KG1 (cell line): ENCODE results near the gene NRROS.
"Not testable (repeated sequence)": the region's sequence is repeated elsewhere in the genome, so short reads cannot be mapped to it uniquely, and the experiment has no call there.

Experiments
- DNase-seq: peaks from one replicate; lab custom pipeline; 2025; lab: John Stamatoyannopoulos, UW

NRROS gene

GRCh38 chr3:196639483-196640296 is at the start of gene NRROS:
Gene NRROS (plus strand): TSS chr3:196639694. CDS start chr3:196654540, 14,846 bp downstream.
- DNase-seq = peak; percentile 63

- DNase-seq = no peak
Measured at GRCh38 chr3:196590279-196590678, 49.2 kb upstream of the NRROS start.

DNA sequence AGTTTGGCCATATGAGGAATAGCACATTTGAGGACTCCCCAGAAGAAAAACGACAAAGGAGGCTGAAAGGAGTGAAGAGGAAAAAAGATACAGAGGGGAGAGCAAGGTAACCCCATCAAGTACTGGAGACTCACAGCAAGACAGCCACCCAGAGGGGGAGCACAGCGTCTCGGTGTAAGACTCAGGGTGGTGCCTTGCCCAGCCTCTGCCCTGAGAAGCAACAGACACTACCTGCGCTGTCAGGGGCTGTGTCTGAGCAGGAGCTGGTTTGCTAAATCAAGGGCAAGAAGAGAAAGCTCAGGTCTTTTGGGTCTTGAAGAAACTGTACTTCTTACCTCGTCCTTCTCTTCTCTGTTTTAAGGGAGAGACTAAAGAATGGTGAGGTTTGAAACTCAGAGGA is 43.1 kb upstream of the NRROS start:
- DNase-seq = no peak

- DNase-seq = peak; percentile 55
Measured at GRCh38 chr3:196597971-196598733, 41.3 kb upstream of the NRROS start.

DNA sequence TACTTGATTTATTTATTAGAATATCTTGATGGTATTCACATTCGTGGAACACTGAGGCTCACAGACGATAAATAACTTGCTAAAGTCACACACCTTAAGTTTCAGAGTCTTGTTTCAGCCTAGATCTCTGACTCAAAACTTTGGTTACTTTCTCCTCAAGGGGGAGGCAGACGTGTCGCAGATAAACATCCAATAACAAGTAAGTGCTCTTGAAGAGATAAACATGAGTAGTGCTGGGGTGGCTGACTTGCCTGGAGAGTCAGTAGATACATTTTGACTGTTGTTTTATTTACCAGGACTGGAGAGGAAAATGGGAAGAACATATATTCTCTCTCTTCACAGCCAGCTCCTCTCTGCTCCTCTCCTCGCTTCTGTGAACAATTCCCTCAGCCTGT is 39.8 kb upstream of the NRROS start:
- no peak for DNase-seq

- DNase-seq = no peak
Measured at GRCh38 chr3:196600359-196600758, 39.1 kb upstream of the NRROS start.

DNA sequence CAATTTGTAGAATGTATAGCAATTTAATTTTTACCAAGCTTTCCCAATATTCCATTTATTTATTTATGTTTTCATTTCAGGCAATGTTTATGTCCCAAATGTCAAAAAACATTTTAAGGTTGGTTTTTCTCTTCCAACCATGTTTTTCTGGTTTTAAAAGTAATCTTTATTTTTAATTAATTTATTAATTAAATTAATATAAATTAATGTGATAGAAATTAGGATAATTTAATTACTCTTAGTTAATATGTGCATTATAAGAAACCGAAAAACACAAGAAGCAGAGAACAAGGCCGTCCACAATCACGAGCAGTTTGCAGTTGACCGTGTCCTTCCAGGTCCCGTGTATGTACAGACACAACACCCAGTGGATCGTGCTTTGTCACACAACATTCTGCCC is 36.8 kb upstream of the NRROS start:
- no peak for DNase-seq

DNA sequence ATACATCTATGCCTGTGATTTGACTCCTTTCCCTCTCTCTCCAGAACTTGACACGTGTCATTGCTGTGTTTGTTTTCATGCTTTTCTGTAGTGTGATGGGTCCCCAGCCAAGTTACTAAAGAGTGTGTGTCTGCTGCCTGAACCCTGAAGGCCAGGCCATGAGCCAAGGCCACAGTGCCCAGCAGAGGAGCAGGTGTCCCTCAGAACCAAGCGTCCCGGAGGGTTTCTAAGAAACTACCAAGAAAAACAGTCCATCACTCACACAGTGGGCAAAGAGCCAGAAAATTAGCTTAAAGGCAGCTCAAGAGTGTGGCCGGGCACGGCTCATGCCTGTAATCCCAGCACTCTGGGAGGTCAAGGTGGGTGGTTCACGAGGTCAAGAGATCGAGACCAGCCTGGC is 35.8 kb upstream of the NRROS start:
- DNase-seq = no peak

DNA sequence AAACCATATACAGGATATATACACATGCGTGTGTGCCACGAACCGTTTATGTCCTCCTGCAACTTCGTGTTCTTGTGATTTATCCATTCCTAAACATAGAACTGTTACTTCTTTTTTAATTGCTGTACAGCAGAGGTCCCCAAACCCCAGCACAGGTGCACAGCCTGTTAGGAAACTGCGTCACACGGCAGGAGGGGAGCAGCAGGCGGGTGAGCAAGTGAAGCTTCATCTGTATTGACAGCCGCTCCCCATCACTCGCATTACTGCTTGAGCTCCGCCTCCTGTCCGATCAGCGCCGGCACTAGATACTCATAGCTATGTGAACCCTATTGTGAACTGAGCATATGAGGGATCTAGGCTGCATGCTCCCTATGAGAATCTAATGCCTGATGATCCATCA is 34.9 kb upstream of the NRROS start:
- no peak for DNase-seq

GRCh38 chr3:196608693-196609092 is 30.8 kb upstream of the NRROS start:
- no peak for DNase-seq

DNA sequence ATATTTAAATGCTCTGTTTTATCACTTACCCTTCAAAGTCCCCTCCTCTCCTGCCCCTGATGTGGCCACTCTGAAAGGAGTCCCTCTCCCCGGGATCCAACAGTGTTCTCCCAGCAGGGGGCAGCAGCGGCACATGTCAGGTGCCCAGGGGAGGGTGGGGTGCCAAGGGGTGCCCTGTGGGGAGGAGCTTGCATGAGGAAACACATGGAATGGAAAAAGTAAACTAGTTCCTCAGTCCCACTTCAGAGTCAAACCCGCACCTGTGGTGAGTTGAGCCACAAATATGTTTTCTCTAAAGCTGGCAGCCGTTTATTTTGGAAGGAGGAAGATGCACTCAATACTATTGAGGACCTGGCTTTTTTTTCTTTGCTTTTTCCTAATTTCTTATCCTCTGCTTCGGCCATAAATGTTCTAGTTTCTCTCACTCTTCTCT is 30.1 kb upstream of the NRROS start:
- DNase-seq = peak; percentile 86

GRCh38 chr3:196609805-196610515 is 29.5 kb upstream of the NRROS start:
- DNase-seq = no peak

DNA sequence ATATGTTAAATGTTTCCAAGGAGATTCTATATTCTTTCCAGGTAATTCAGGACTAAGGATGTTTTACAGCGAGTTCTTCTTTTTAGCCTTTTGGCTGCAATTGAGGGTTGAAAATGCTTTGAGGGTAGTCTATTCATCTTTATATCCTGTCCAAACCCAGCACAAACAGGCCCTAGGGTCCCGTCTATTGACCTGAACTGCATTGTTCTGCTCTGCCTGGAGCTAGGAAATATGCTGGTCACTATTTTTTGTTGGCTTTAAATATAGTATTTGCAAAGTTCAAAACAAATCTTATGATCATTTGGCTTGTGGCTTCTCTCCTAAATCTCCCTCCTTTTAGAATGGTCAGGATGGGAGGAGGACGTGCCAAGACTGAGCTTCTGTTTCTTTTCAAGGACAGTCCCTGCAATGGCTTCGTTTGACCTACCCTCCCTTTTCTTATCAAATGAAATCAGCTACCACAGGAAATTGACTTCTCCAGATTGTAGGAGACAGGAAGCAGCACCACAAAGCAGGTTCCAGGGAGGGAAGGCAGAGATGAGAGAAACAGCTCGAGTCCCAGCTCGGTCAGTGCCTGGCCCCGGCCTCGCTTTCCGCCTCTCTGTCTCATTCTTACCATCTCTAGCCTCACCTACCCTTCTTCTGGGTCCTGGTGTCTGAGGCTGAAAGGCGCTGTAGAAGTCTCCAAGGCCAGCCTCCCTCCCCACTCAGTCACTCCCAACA is 27.6 kb upstream of the NRROS start:
- peak; percentile 58 for DNase-seq

DNA sequence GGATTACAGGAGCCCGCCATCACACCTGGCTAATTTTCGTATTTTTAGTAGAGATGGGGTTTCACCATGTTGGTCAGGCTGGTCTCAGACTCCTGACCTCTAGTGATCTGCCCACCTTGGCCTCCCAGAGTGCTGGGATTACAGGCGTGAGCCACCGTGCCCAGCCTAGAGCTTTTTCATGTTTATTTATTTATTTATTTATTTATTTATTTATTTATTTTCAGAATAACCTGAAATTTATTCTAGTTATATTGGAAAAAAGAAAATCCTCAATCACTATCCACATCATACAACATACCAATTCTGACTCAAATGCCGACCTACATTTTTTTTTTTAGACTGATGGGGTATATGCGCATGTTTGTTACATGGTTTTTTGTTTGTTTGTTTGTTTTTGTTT is 24.3 kb upstream of the NRROS start:
- DNase-seq = not testable (repeated sequence)

- no peak for DNase-seq
Measured at GRCh38 chr3:196617256-196617655, 22.2 kb upstream of the NRROS start.

DNA sequence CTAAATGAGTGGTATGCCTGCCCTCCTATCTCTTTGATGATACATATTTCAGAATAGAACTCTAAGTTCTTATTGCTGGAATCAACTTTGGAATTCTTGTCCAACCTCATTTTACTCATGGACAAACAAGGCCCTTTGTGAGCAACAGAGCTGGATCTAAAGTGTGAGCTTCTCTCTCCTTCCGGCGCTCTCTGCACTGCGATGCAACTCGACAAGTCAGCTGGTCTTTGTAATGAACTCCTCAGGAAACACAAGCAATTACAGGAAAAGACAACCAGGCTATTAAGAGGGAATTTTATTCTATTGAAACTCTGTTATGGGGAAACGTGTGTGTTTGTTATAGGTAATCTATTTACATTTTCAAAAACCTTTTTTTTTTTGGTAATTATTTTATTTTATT is 20.3 kb upstream of the NRROS start:
- no peak for DNase-seq

- not testable (repeated sequence) for DNase-seq
Measured at GRCh38 chr3:196619627-196620026, 19.9 kb upstream of the NRROS start.

- DNase-seq = peak; percentile 41
Measured at GRCh38 chr3:196620161-196620604, 19.3 kb upstream of the NRROS start.

- no peak for DNase-seq
Measured at GRCh38 chr3:196620684-196621083, 18.8 kb upstream of the NRROS start.

GRCh38 chr3:196621611-196622010 is 17.9 kb upstream of the NRROS start:
- DNase-seq = no peak

DNA sequence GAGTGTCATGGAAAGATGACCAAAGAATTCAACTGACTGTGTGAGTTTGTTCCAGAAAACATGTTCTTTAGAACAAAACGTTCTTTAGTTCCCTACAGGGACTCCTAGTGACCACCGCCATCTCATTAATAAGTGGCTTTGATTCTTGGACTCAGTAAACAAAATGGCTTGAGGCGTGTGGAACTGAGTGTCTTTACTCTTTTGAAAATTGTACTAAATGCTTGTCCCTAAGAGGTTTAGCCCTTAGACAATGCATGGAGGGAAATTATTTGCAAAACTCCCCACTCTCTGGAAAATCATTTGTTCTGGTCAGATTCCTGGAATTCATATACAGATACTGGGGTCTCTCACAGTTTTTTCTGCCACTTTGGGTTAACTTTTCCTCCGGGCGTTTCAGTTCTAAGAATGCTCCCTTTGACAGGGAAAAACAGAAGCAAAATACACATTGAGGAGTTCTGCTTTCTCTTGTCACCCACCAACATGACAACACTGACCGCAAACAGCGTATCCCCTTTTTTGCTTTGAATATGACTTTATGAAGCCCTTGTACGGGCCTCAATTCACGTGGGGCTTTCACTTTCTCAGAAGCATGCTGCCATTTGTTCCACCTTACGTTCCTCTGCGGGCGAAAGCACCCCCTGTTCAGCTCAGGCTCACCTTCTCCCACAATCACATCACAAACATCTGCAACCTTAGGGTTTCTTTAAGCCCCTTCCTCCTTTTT is 15.3 kb upstream of the NRROS start:
- DNase-seq = peak; percentile 60
